Stomach (tissue), 9 donors: ENCODE measurements around the gene GRAMD1B. TPM values are rescaled to one million over a fixed set of nuclear protein-coding genes. Genes with fewer than 3 reads are reported as not detected.
A peak's percentile ranks its signal among the peaks of the same experiment; 100 is the strongest.

Source experiments
- DNase-seq, 2 donors: peaks; one replicate each; pipeline versions ENCODE4 v3.0.0 to v3.0.0-alpha.2; 2013 to 2019
- H3K27ac ChIP-seq, 5 donors: fragments of 200-600 bp in 4 of 5; sonication (generic) in 4 of 5; one replicate each; pipeline ENCODE4 v1.5.1; 2013 to 2019; ENCODE audit warnings: mild to moderate bottlenecking in 1 of 5, moderate library complexity in 1 of 5
- H3K27me3 ChIP-seq, 3 donors: fragments of 200-600 bp; sonication (generic); one replicate each; pipeline ENCODE4 v1.5.1; 2017 to 2019; ENCODE audit warnings: mixed run types in 1 of 3
- H3K36me3 ChIP-seq, 4 donors: fragments of 200-600 bp; sonication (generic); 1 replicate in 3 of 4; 2 replicates in 1 of 4; pipeline ENCODE4 v1.5.1; 2016 to 2019
- H3K4me1 ChIP-seq, 4 donors: fragments of 200-600 bp; sonication (generic); one replicate each; pipeline ENCODE4 v1.5.1; 2016 to 2019
- H3K4me3 ChIP-seq, 4 donors: fragments of 200-600 bp; sonication (generic) in 3 of 4; one replicate each; pipeline ENCODE4 v1.5.1; 2016 to 2019; ENCODE audit warnings: mild to moderate bottlenecking in 1 of 4
- H3K9me3 ChIP-seq, 4 donors: fragments of 200-600 bp; sonication (generic); one replicate each; pipeline ENCODE4 v1.5.1; 2016 to 2019
- CTCF ChIP-seq, 7 experiments: fragments of 450-650 bp in 4 of 7; fragments of 200-600 bp in 3 of 7; sonication (generic) in 3 of 7; IDR thresholded peaks; one replicate each; pipeline ENCODE4 v1.5.1; 2016 to 2019; ENCODE audit warnings: antibody characterized with exemption in 7 of 7, control low read depth in 2 of 7, mild to moderate bottlenecking in 1 of 7
- EP300 ChIP-seq: sonication (generic); formaldehyde crosslinking; IDR thresholded peaks from one replicate; pipeline ENCODE4 v1.6.1; 2017; ENCODE audit warnings: antibody characterized with exemption
- POLR2A ChIP-seq, 4 donors: fragments of 450-650 bp; IDR thresholded peaks; one replicate each; pipeline ENCODE4 v1.6.1; 2016; ENCODE audit warnings: antibody characterized with exemption in 4 of 4, control low read depth in 2 of 4, mild to moderate bottlenecking in 1 of 4, moderate library complexity in 1 of 4
- POLR2AphosphoS5 ChIP-seq, 3 donors: sonication (generic); formaldehyde crosslinking; IDR thresholded peaks; one replicate each; pipeline ENCODE4 v1.6.1; 2016; ENCODE audit warnings: antibody characterized with exemption in 3 of 3
- WGBS, 5 donors: extraction: QIAGEN DNeasy Blood & Tissue Kit in 3 of 5; methylation state at CpG; one replicate each; pipeline versions ENCODE4 v1.1.5 to v1.1.7; 2013 to 2018; 5-methylcytosine and 5-hydroxymethylcytosine counted together
- intact Hi-C: fragments of 100-400 bp; cut with DNase I; formaldehyde crosslinking; loops from one replicate; pipeline ENCODE4 v1.15.1; 2023; ENCODE audit warnings: low total_unique reads
- polyA plus RNA-seq, 3 donors: library from polyadenylated mRNA; stranded (reverse); fragments of 200-250 nt; gene quantifications; one replicate each; pipeline ENCODE4 v1.2.3, GENCODE V29; 2013
- total RNA-seq, 5 donors: library from RNA; depleted of rRNA; stranded (reverse); fragments of >200 nt; gene quantifications; one replicate each; pipeline versions ENCODE4 v1.1.0 to v1.2.3, GENCODE V29; 2014 to 2016
- donor health status: healthy with polysubstance abuse.
- donor health status: Bipolar disorder and iron deficiency.
- donor health status: healthy.

GRAMD1B gene
- total and polyA plus RNA-seq, 8 donors, result 0.58 to 39.7 (median 12.2) TPM

- WGBS, 5 donors, result 48 to 73% (median 57%) methylated on average over 2 of the region's 2 CpGs
- Histone ChIP-seq H3K9me3 (no peaks in the 10 kb centered on the region), H3K4me3 (no peak overlapping the region), H3K27ac (no peak overlapping the region), H3K27me3 (peaks cover 0 to 71% (median 28%) of the 10 kb centered on the region in 3 donors), H3K4me1 (peaks cover 9 to 22% (median 19%) of the 10 kb centered on the region in 4 donors), H3K36me3 (no peaks in the 10 kb centered on the region)
- DNase-seq, result no peak
- TF ChIP-seq POLR2AphosphoS5 (IDR thresholded peaks at IDR 0.05) (no peak), POLR2A (IDR thresholded peaks at IDR 0.05) (no peak), EP300 (no peak), CTCF (IDR thresholded peaks at IDR 0.05) (no peak)
- intact Hi-C loops, result no loop called here
Observed at GRCh38 chr11:123652599-123652998, 222.5 kb downstream of the GRAMD1B start.

DNA sequence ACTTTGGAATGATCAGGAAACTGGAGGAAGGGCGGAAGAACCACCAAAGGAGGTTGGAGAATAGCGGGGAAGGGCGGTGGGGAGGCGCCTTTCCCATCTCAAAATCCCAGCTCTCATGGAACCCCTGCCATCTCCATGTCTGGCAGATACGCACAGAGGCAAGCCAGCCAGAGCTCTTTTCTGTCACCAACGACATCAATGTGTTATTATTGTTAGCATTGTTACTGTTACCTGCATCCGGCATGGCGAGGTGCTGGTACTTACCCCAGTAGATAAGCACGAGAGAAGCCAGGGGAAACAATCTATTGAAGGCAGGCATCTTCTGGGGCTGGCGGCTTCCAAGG lies 223.4 kb downstream of the GRAMD1B start:
- H3K4me3 ChIP-seq, result peak overlapping the region; percentile 53 to 80 (median 58)
- DNase-seq, result no peak
- no peaks in the 10 kb centered on the region for H3K9me3 ChIP-seq
- 11 to 17% (median 13%) methylated on average over 10 of the region's 10 CpGs for whole genome bisulfite sequencing, 5 donors
- H3K27ac ChIP-seq, result no peak overlapping the region
- TF ChIP-seq EP300 (no peak), CTCF (IDR thresholded peaks at IDR 0.05) (no peak), POLR2A (IDR thresholded peaks at IDR 0.05) (no peak), POLR2AphosphoS5 (IDR thresholded peaks at IDR 0.05) (no peak)
- H3K36me3 ChIP-seq, result no peaks in the 10 kb centered on the region
- intact Hi-C loops, result no loop called here
- peaks cover 9 to 22% (median 19%) of the 10 kb centered on the region in 4 donors for H3K4me1 ChIP-seq
- peaks cover 0 to 69% (median 28%) of the 10 kb centered on the region in 3 donors for H3K27me3 ChIP-seq

- Histone ChIP-seq H3K27ac (peak overlapping the region; percentile 3 to 71 (median 52)), H3K4me1 (peaks cover 9 to 22% (median 19%) of the 10 kb centered on the region in 4 donors), H3K9me3 (no peaks in the 10 kb centered on the region), H3K27me3 (peaks cover 0 to 64% (median 28%) of the 10 kb centered on the region in 3 donors), H3K4me3 (peak overlapping the region; percentile 53 to 80 (median 58)), H3K36me3 (no peaks in the 10 kb centered on the region)
- WGBS, 5 donors, result 1 to 4% (median 1%) methylated on average over 33 to 64 of the region's 64 CpGs
- DNase-seq, result peak; percentile 32 to 86
- no peak for TF ChIP-seq POLR2AphosphoS5 (IDR thresholded peaks at IDR 0.05)
- intact Hi-C loops, result no loop called here
Observed at GRCh38 chr11:123653827-123654565, 223.9 kb downstream of the GRAMD1B start.

- Histone ChIP-seq H3K36me3 (no peaks in the 10 kb centered on the region), H3K4me3 (peak within 1 kb of the TSS; percentile 53 to 80 (median 58)), H3K27me3 (peaks cover 0 to 62% (median 28%) of the 10 kb centered on the region in 3 donors), H3K27ac (peak within 1 kb of the TSS; percentile 3 to 71 (median 52)), H3K9me3 (no peaks in the 10 kb centered on the region), H3K4me1 (peaks cover 9 to 22% (median 19%) of the 10 kb centered on the region in 4 donors)
- intact Hi-C loops, result no loop called here
- 0 to 2% (median 1%) methylated on average over 26 to 44 of the region's 44 CpGs for WGBS, 5 donors
- TF ChIP-seq POLR2A (IDR thresholded peaks at IDR 0.05), result no peak
- no peak for TF ChIP-seq CTCF (IDR thresholded peaks at IDR 0.05)
- no peak for TF ChIP-seq EP300
- TF ChIP-seq POLR2AphosphoS5 (IDR thresholded peaks at IDR 0.05), result no peak
- DNase-seq, result peak; percentile 66 to 95
Observed at GRCh38 chr11:123654566-123655081, 224.6 kb downstream of the GRAMD1B start, which contains the start of gene SCN3B. TSS of gene SCN3B (minus strand) at chr11:123654624. CDS start at chr11:123653801, 823 bp downstream.
